SH-SY5Y (cell line): Measurements from ENCODE around the gene FXYD4.

Experiments used
- GATA2 ChIP-seq: IDR thresholded peaks from 2 replicates; pipeline ENCODE4 v1.6.1; 2011; ENCODE audit warnings: mild to moderate bottlenecking, low read depth, low read length
- GATA3 ChIP-seq: IDR thresholded peaks from 2 replicates; pipeline ENCODE4 v1.6.1; 2011; ENCODE audit warnings: low read depth, mild to moderate bottlenecking, low read length, moderate library complexity

The FXYD4 gene, protein sequence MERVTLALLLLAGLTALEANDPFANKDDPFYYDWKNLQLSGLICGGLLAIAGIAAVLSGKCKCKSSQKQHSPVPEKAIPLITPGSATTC

DNA sequence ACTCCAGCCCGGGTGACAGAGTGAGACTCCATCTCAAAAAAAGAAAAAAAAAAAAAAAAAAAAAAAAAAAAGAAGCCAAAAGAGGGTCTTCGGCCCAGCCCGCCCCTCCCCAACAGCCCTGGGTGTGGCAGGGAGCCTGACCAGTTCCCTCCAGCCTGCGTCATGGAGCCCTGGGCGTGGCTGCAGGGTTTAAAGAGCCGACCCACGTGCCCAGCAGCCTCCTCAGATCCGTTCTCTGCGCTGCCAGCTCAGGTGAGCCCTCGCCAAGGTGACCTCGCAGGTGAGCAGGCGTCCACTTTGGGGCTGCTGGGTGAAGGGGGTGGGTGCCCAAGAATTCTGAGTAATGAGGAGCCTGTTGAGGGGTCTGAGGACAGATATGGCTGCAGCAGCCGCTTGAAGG lies at the start of gene FXYD4:
TSS of gene FXYD4 (plus strand) at position 219 of the 400 bp plus-strand sequence. CDS start 2,111 bp downstream, outside the sequence.
- TF ChIP-seq GATA3 (no peak), GATA2 (no peak)

DNA sequence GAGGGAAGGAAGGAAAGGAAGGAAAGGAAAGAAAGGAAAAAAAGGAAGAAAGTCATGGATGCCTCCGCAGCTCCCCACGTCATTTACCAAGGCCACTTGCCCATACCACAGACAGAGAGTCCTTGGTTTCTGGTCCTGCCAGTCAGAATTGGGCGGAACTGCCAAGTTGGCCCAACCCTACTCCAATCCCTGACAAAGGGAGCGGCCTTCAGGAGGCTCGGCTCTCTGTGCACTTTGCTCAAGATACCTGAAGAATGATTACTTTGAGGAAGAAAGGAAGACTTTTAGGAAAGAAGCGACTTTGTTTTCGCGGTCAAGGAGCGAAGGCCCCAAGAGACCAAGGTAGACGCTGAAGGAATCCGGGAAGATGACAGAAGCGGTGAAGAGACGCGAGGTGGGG lies 49.1 kb upstream of the FXYD4 start:
- TF ChIP-seq GATA3, result no peak
- no peak for TF ChIP-seq GATA2

DNA sequence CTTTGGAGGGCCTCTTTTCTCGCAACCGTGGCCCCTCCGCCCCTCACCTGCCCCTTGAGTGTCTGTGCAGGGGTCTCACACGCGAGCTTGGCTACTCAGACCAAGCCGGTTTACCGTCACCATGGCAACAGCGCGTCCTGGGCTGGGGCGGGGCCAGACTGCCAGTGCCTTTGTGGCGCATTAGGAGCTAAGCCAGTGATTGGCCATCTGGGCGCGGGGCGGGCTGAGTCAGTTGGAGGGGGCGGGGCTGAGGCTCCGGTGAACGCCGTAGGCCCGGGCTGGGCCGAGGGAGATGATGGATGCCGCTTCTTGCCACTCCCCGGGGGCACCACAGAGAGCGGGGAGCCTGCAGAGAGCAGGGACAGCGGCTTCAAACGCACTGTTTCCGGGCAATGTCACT lies 48.7 kb upstream of the FXYD4 start:
- TF ChIP-seq GATA3 (no peak), GATA2 (no peak)

DNA sequence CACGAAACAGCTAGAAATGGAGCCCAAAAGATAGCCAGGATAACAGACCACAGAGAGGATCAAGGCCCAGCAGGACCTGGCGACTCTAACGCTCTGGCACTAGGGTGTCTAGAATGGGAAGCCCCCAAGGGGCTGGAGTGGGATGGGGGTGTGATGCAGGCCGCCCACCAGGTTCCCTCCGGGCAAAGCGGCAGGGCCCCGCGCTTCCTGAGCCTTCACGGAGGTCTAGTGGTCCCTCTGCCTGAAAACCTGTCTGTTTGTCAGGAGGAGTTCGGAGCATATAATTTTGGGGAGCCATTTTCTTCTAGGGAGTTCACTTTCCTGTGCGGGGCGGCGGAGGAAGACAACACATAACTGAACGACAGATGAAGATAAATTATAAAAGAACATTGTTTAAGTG lies 48.2 kb upstream of the FXYD4 start:
- TF ChIP-seq GATA3 (no peak), GATA2 (no peak)

DNA sequence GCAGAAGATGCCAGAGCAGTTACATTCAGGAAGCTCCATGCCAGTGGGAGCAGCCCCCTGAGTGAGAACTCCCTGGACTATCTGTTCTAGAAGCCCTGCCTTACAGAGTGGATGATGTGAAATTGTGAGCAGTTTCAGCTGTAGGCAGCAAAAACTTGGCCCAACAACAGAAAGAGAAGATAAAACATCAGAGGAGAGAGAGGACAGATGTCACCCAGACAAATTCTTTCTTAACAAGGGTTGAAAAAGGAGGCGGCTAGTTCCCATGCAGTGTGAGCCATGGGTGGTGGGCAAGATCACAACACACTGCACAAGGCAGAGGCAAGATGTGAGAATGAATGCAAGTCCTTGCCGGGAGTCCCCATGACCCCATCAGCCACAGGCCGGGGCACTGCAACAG lies 46.6 kb upstream of the FXYD4 start:
- TF ChIP-seq GATA2, result no peak
- no peak for TF ChIP-seq GATA3

DNA sequence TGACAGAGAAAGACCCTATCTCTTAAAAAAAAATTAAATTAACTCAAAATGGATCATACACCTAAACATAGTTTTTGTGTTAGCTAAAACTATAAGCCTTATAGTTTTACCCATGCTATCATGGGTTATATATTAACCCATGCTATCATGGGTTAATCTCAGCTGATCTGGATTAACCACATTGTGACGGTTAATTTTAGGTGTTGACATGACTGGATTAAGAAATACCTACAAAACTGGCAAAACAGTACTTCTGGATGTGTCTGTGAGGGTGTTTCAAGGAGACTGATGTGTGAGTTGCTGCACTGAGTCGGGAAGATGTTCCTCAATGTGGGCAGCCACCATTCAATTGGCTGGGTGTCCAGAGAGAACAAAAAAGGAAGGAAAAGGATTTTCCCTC lies 44.3 kb upstream of the FXYD4 start:
- no peak for TF ChIP-seq GATA2

DNA sequence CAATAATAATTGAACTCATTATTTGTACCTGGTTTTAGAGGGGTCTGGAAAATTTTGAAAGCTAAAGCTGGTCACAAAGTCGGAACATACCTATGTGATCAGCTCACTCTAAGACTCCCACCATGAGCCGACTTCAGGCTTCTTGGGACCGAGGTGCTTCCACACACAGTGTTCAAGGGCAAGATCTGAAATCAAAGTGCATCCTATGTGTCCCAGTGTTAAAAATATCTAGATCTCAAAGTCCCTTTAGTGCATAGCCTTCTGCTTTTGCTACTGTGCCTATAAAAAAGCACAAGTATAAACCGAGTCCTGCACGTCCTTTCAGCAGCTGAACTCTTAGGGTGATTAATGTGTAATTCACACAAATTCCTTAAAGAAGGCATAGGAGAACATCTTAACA lies 43.5 kb upstream of the FXYD4 start:
- TF ChIP-seq GATA2 (no peak), GATA3 (no peak)

DNA sequence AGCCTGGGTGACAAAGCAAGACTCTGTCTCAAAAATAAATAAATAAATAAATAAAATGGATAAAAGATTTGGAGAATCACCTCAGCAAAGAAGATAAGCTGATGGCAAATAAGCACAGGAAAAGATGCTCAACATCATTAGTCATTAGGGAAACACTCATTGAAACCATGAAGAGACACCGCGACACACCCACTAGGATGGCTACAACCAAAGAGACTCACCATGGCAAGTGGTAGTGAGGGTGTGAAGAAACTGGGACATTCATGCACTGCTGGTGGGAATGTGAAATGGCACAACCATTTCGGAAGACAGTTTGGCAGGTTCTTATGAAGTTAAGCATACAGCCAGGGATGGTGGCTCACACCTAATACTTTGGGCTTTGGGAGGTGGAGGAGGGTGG lies 37.8 kb upstream of the FXYD4 start:
- TF ChIP-seq GATA2, result no peak
- TF ChIP-seq GATA3, result no peak

DNA sequence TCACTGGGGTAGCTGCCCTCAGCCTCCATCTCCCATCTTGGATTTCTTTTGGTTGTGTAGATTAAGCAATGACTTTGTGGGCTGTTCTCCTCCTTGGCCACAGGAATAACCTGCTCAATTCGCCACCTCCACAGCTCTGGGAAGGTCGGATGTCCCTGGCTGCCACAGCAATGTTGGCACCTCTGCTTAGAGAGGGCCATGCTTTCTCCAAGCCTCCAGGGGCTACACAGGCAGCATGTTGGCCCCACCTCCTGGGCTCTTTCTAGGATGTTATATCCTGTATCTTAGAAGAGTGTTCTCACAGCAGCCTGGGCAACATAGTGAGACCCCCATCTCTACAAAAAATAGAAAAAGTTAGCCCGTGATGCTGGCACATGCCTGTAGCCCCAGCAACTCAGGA lies 35.4 kb upstream of the FXYD4 start:
- TF ChIP-seq GATA2 (no peak), GATA3 (no peak)

DNA sequence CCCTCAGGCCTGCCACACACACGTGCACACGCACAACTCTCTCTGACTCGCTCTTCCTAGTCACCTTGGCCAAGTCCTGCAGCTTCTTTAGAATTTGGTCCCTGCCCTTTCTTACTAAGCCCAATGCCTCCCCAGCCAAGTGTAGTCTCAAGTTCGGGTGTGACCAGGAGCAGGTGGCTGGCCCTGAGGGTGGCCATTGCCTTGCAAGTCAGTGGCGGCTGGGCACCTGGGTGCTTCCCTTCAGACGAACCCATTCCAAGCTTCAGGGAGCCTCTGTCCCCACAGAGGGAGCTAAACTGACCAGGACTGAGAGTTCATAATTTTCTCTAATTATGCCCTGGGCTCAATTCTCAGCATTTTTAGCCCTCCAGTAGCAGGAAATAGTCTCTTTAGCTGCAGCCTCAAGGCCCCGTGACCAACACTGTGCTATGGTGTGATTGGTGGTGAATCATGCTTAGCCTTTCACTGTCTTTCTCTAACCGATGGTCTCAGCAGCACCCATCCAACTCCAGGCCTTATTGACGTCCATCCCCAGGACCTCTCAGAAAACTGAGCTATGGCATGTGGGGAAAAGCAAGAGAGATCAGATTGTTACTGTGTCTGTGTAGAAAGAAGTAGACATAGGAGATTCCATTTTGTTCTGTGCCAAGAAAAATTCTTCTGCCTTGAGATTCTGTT lies 34.7 kb upstream of the FXYD4 start:
- TF ChIP-seq GATA2 (no peak), GATA3 (no peak)

DNA sequence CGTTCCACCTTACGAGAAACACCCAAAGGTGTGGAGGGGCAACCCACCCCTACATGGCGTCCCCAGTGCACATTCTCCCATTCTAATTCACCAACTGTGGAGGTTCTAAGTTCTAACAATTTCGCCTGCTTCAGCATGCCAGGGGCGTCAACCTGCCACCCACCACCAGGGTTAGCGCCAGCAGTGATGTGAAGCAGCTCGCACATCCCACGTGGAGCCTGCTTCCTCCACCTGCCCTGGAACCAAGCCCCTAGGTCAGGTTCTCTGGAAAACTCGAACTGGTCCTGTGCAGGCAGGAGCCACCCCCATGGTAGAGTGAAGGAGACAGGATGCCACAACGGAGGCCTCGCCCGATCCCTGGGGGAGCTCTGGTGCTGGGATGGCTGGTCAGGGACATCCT lies 33.3 kb upstream of the FXYD4 start:
- TF ChIP-seq GATA3 (no peak), GATA2 (no peak)

DNA sequence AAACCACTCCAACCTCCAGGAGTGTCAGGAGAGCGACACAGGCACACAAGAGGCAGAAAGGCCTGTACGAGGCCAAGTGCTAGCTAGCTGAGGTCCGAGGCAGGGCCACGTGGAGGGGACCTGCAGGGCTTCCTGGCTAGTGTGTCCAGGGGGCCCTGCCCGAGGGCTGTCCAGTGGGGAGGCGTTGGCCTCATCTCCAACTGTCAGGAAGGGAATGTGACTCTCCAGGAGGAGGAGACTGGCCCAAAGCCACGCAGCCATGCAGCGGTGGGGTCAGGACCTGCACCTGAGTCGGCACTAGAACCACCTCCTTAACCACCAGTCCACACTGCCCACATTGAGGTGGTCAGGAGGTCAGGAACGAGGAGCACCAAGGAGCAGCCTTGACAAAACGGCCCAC lies 32.3 kb upstream of the FXYD4 start:
- TF ChIP-seq GATA3, result no peak
- no peak for TF ChIP-seq GATA2

DNA sequence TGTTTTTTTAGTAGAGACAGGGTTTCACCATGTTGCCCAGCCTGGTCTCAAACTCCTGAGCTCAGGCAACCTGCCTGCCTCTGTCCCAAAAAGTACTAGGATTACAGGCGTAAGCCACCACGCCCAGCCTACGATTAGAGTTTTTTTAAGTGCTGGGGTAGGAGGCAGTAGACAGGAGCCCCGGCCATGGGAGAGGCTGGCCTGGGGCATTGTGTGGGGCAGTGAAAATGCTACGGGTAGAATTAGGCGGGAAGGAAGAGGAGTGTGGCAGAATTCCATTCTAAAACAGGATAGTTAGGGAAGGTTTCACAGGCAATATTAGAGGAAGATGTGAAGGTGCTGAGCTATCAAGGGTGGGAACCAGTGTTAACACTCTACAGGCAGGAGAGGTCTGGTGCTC lies 31.3 kb upstream of the FXYD4 start:
- TF ChIP-seq GATA3 (no peak), GATA2 (no peak)

DNA sequence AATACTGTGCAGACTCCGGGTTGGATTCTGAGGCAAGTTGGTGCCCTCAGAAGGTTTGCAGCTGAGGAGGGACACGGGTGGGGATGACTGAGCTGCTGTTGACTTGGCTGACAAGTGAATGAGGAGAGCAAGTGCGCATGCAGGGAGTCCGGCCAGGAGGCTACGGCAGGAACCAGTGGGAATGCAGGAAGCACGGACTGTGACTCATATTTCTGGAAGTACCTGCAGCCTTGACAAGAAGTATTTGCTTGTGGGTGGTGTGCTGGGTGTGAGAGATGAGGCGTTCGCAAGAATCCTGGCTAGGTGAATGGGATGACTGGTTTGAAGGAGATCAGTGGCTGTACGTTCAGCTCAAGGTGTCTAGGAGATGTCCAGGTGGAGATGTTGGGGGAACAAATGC lies 30.8 kb upstream of the FXYD4 start:
- TF ChIP-seq GATA2 (no peak), GATA3 (no peak)

DNA sequence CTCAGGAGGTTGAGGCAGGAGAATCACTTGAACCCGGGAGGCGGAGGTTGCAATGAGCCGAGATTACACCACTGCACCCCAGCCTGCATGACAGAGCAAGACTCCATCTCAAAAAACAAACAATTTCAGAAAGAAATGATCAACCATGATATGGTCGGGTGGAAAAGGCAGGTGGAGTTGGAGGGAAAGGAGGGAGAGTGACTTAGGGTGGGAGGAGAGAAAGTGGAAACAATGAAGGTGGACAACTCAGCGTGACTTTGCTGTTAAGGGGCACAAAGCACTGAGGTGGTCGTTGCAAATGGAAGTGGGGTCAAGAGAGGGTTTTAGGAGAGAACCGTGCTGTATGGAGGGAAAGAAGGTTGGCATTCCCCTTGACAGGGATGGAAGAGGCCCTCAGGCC lies 30.0 kb upstream of the FXYD4 start:
- TF ChIP-seq GATA3, result no peak
- no peak for TF ChIP-seq GATA2
